HCT116 (cell line): Measurements from ENCODE around the gene TTLL11. TPM values are rescaled to one million over a fixed set of nuclear protein-coding genes. Genes with fewer than 3 reads are reported as not detected.

Source experiments
- ATAC-seq: fragments of 200-7000 bp; cut with Tn5 transposase; 2 replicates; pipeline ENCODE4 v1.9.1; 2020; ENCODE audit warnings: mild to moderate bottlenecking, moderate library complexity
- BruUV-seq: library from RNA; stranded (reverse); fragments of 400-500 nt; replicated peaks from 2 replicates; lab custom pipeline; 2021; lab: Mats Ljungman, UMichigan
- CTCF ChIA-PET: fragments of 300-600 bp; sonication (Branson Sonifier 250); formaldehyde crosslinking; loops from one replicate; lab custom pipeline; 2021; ENCODE audit warnings: antibody characterized with exemption; lab: Charles Lee
- POLR2A ChIA-PET: fragments of 300-600, 350-600 bp; sonication (Branson Sonifier 250); formaldehyde crosslinking; loops from one replicate; lab custom pipeline; 2021; ENCODE audit warnings: antibody characterized with exemption; lab: Charles Lee
- RAD21 ChIA-PET, 2 experiments: fragments of 300-600 bp; sonication (Branson Sonifier 250); formaldehyde crosslinking; loops; one replicate each; lab custom pipeline; 2023; ENCODE audit warnings: low total read pairs in 2 of 2; ENCODE audit not compliant: uncharacterized antibody in 2 of 2, unreplicated experiment in 2 of 2, low non-redundant PET in 1 of 2; lab: Charles Lee
- DNase-seq: peaks from one replicate; pipeline ENCODE4 v3.0.0-alpha.2; 2010; ENCODE audit warnings: low read depth, low spot score
- H2AFZ ChIP-seq: fragments of 200-600 bp; shearing (Covaris generic), sonication (generic); 2 replicates; pipeline ENCODE4 v1.6.1; 2017; ENCODE audit warnings: low read depth, mixed run types, mixed read lengths, antibody characterized with exemption, low read length; ENCODE audit not compliant: poor library complexity, severe bottlenecking
- H3K27ac ChIP-seq: 2 replicates; pipeline ENCODE4 v1.5.1; 2012; ENCODE audit warnings: low read depth, low read length
- H3K27me3 ChIP-seq: fragments of 200-600 bp; sonication (generic); 2 replicates; pipeline ENCODE4 v1.6.1; 2016; ENCODE audit warnings: mixed run types, low read length, mixed read lengths; ENCODE audit not compliant: insufficient read depth
- H3K36me3 ChIP-seq, 2 experiments: fragments of 200-500 bp in 1 of 2; fragments of 200-600 bp in 1 of 2; sonication (Bioruptor generic) in 1 of 2; sonication (generic) in 1 of 2; 2 replicates each; pipeline versions ENCODE4 v1.5.1 to v1.6.1; 2014 to 2016; ENCODE audit warnings: low read length in 2 of 2, inconsistent platforms in 1 of 2, mixed read lengths in 1 of 2, mixed run types in 1 of 2; ENCODE audit not compliant: insufficient read depth in 2 of 2, control insufficient read depth in 1 of 2
- H3K4me1 ChIP-seq, 2 experiments: fragments of 200-600 bp in 1 of 2; sonication (generic) in 1 of 2; 2 replicates each; pipeline versions ENCODE4 v1.5.1 to v1.6.1; 2012 to 2017; ENCODE audit warnings: low read length in 2 of 2, inconsistent platforms in 1 of 2, mild to moderate bottlenecking in 1 of 2, mixed read lengths in 1 of 2, mixed run types in 1 of 2, moderate library complexity in 1 of 2; ENCODE audit not compliant: insufficient read depth in 2 of 2, control insufficient read depth in 1 of 2
- H3K4me2 ChIP-seq: fragments of 200-600 bp; sonication (generic); 2 replicates; pipeline ENCODE4 v1.6.1; 2017; ENCODE audit warnings: mixed run types, low read length, mixed read lengths
- H3K4me3 ChIP-seq, 2 experiments: fragments of 200-600 bp in 1 of 2; sonication (generic) in 1 of 2; replicated peaks in 1 of 2; 2 replicates each; pipeline ENCODE4 v1.5.1; 2011 to 2016; ENCODE audit warnings: low read length in 2 of 2, control low read depth in 1 of 2, low read depth in 1 of 2, mild to moderate bottlenecking in 1 of 2, mixed read lengths in 1 of 2, mixed run types in 1 of 2
- H3K79me2 ChIP-seq: fragments of 200-600 bp; sonication (generic); 2 replicates; pipeline ENCODE4 v1.6.1; 2017; ENCODE audit warnings: mild to moderate bottlenecking, mixed run types, low read length, moderate library complexity, mixed read lengths; ENCODE audit not compliant: insufficient read depth
- H3K9ac ChIP-seq: fragments of 200-600 bp; sonication (generic); 2 replicates; pipeline ENCODE4 v1.6.1; 2016; ENCODE audit warnings: low read length, mixed read lengths
- H3K9me2 ChIP-seq: fragments of 200-600 bp; sonication (generic), shearing (Covaris generic); 2 replicates; pipeline ENCODE4 v1.6.1; 2017; ENCODE audit warnings: mixed run types, mild to moderate bottlenecking, moderate library complexity; ENCODE audit not compliant: insufficient read depth
- H3K9me3 ChIP-seq, 2 experiments: fragments of 200-500 bp in 1 of 2; fragments of 200-600 bp in 1 of 2; sonication (Bioruptor generic) in 1 of 2; sonication (generic) in 1 of 2; 2 replicates each; pipeline ENCODE4 v1.6.1; 2014 to 2017; ENCODE audit warnings: low read length in 2 of 2, mixed read lengths in 2 of 2, inconsistent platforms in 1 of 2, low read depth in 1 of 2, mild to moderate bottlenecking in 1 of 2, mixed run types in 1 of 2, moderate library complexity in 1 of 2; ENCODE audit not compliant: control insufficient read depth in 1 of 2, insufficient read depth in 1 of 2
- H4K20me1 ChIP-seq: fragments of 200-600 bp; sonication (generic), shearing (Covaris generic); 2 replicates; pipeline ENCODE4 v1.6.1; 2017; ENCODE audit warnings: mixed run types, mild to moderate bottlenecking, moderate library complexity; ENCODE audit not compliant: insufficient read depth
- CBX3 ChIP-seq: IDR thresholded peaks from 2 replicates; pipeline ENCODE4 v1.6.1; 2012; ENCODE audit warnings: low read depth
- CEBPB ChIP-seq: IDR thresholded peaks from 2 replicates; pipeline ENCODE4 v1.6.1; 2012; ENCODE audit warnings: low read depth
- EGR1 ChIP-seq: IDR thresholded peaks from 2 replicates; pipeline ENCODE4 v1.6.1; 2012; ENCODE audit warnings: low read depth
- MAX ChIP-seq: IDR thresholded peaks from 2 replicates; pipeline ENCODE4 v1.6.1; 2012
- POLR2A ChIP-seq: IDR thresholded peaks from 2 replicates; pipeline ENCODE4 v1.7.0; 2011; ENCODE audit warnings: borderline replicate concordance; ENCODE audit not compliant: insufficient read depth, insufficient read length; ENCODE audit errors: extremely low read depth
- SRF ChIP-seq: IDR thresholded peaks from 2 replicates; pipeline ENCODE4 v1.6.1; 2012; ENCODE audit warnings: low read depth
- TCF7L2 ChIP-seq: IDR thresholded peaks from 2 replicates; pipeline ENCODE4 v1.7.0; 2011; ENCODE audit warnings: borderline replicate concordance, inconsistent platforms; ENCODE audit not compliant: insufficient read depth, insufficient read length; ENCODE audit errors: extremely low read depth
- ZNF274 ChIP-seq: fragments of 200-500 bp; sonication (Bioruptor generic); IDR thresholded peaks from 2 replicates; pipeline ENCODE4 v1.6.1; 2014; ENCODE audit warnings: mild to moderate bottlenecking, low read depth, low read length, inconsistent platforms
- intact Hi-C: fragments of 100-400 bp; cut with micrococcal nuclease; formaldehyde crosslinking; loops from 2 replicates; pipeline ENCODE4 v1.10.0; 2022
- total RNA-seq: library from RNA; stranded (reverse); gene quantifications from one replicate; pipeline ENCODE4 v1.2.1, GENCODE V29; 2021; ENCODE audit not compliant: unreplicated experiment

Gene TTLL11
- total RNA-seq, 1 experiment from 2014 or later: 2.2 TPM

- H3K36me3 ChIP-seq: no peaks in the 10 kb centered on the region
- DNase-seq (no peak), ATAC-seq (no peak)
- no peaks in the 10 kb centered on the region for H4K20me1 ChIP-seq
- TF ChIP-seq CBX3: no peak
- H3K79me2 ChIP-seq: no peaks in the 10 kb centered on the region
- H3K9ac ChIP-seq: no peak overlapping the region
- intact Hi-C loops: no loop called here
- H3K4me3 ChIP-seq: no peak overlapping the region
- H3K27me3 ChIP-seq: no peaks in the 10 kb centered on the region
- BruUV-seq: no TSS peak
- H2AFZ ChIP-seq: no peak overlapping the region
- ChIA-PET RAD21 (no interaction called here), CTCF (no interaction called here), POLR2A (no interaction called here)
- H3K4me2 ChIP-seq: no peak overlapping the region
- no peaks in the 10 kb centered on the region for H3K9me3 ChIP-seq
- H3K4me1 ChIP-seq: no peaks in the 10 kb centered on the region
- H3K9me2 ChIP-seq: no peaks in the 10 kb centered on the region
- no peak overlapping the region for H3K27ac ChIP-seq
Measured at GRCh38 chr9:121925935-121926334, 167.2 kb downstream of the TTLL11 start.

GRCh38 chr9:121924700-121925099 lies 168.4 kb downstream of the TTLL11 start:
- Histone ChIP-seq H3K9me2 (no peaks in the 10 kb centered on the region), H3K27me3 (no peaks in the 10 kb centered on the region), H4K20me1 (no peaks in the 10 kb centered on the region), H3K4me2 (no peak overlapping the region), H3K27ac (no peak overlapping the region), H3K9me3 (no peaks in the 10 kb centered on the region), H3K36me3 (no peaks in the 10 kb centered on the region), H3K4me3 (no peak overlapping the region), H3K79me2 (no peaks in the 10 kb centered on the region), H3K9ac (no peak overlapping the region), H2AFZ (no peak overlapping the region), H3K4me1 (no peaks in the 10 kb centered on the region)
- RAD21 ChIA-PET: no interaction called here
- intact Hi-C loops: no loop called here
- DNase-seq (no peak), ATAC-seq (no peak)
- BruUV-seq: no TSS peak
- POLR2A ChIA-PET: no interaction called here
- CTCF ChIA-PET: no interaction called here
- TF ChIP-seq SRF (no peak), MAX (no peak), ZNF274 (no peak), TCF7L2 (no peak), POLR2A (no peak), EGR1 (no peak), CEBPB (no peak)
